Left lung (tissue), 10 donors: ENCODE measurements around the gene MPG. TPM values are rescaled to one million over a fixed set of nuclear protein-coding genes. Genes with fewer than 3 reads are reported as not detected.

ENCODE experiments used
- ATAC-seq: fragments of 200-7000 bp; cut with Tn5 transposase; one replicate; pipeline ENCODE4 v1.9.1; 2020; ENCODE audit warnings: moderate library complexity
- DNase-seq, 4 donors: peaks; one replicate each; pipeline ENCODE4 v3.0.0-alpha.2; 2013 to 2020
- H3K27ac ChIP-seq, 2 donors: fragments of 200-600 bp; sonication (generic) in 1 of 2; one replicate each; pipeline versions ENCODE4 v1.5.0 to v1.8.0; 2020 to 2021
- H3K27me3 ChIP-seq, 2 donors: fragments of 200-600 bp; sonication (generic) in 1 of 2; one replicate each; pipeline versions ENCODE4 v1.5.0 to v1.8.0; 2020 to 2021
- H3K36me3 ChIP-seq, 2 donors: fragments of 200-600 bp; sonication (generic) in 1 of 2; one replicate each; pipeline versions ENCODE4 v1.5.0 to v1.8.0; 2020 to 2021
- H3K4me1 ChIP-seq, 2 donors: fragments of 200-600 bp; one replicate each; pipeline ENCODE4 v1.8.0; 2021
- H3K4me3 ChIP-seq, 2 donors: fragments of 200-600 bp; sonication (generic) in 1 of 2; one replicate each; pipeline versions ENCODE4 v1.5.0 to v1.8.0; 2020 to 2021; ENCODE audit warnings: mild to moderate bottlenecking in 1 of 2
- H3K9me3 ChIP-seq, 2 donors: fragments of 200-600 bp; sonication (generic) in 1 of 2; one replicate each; pipeline versions ENCODE4 v1.5.0 to v1.8.0; 2020 to 2021
- CTCF ChIP-seq, 2 donors: fragments of 200-600 bp; sonication (generic) in 1 of 2; IDR thresholded peaks; one replicate each; pipeline versions ENCODE4 v1.5.0 to v1.8.0; 2021; ENCODE audit warnings: antibody characterized with exemption in 2 of 2
- intact Hi-C, 2 donors: fragments of 100-400 bp; cut with DNase I; formaldehyde crosslinking; loops; one replicate each; pipeline versions ENCODE4 v1.11.2 to v1.14.2; 2022
- polyA plus RNA-seq, 6 donors: library from polyadenylated mRNA; unstranded; fragments of 120-200 nt; gene quantifications; one replicate each; pipeline ENCODE4 v1.2.1, GENCODE V29; 2013; ENCODE audit not compliant: insufficient read length in 6 of 6
- total RNA-seq, 2 donors: library from RNA; stranded (reverse); fragmentation: NEBNext Ultra II Directional; extraction: Animal tissue kit (Norgen Biotek cat#: 25700); gene quantifications; one replicate each; pipeline ENCODE4 v1.2.1, GENCODE V29; 2021
- donor health status: DM: no; HTN: yes; CAD: no.
- donor health status: DM: no; HTN: no; CAD: no.

Gene MPG
- total and polyA plus RNA-seq, 8 donors, result 22.2 to 47.6 (median 29.5) TPM

- H3K4me1 ChIP-seq, result peaks cover 4 to 11% of the 10 kb centered on the region in 2 donors
- no peak overlapping the region for H3K27ac ChIP-seq
- DNase-seq (peak in 1 of 4 donors; percentile 69), ATAC-seq (no peak)
- no peak overlapping the region for H3K4me3 ChIP-seq
- intact Hi-C loops, result no loop called here
- H3K27me3 ChIP-seq, result no peaks in the 10 kb centered on the region
- TF ChIP-seq CTCF (IDR thresholded peaks at IDR 0.05), result no peak
- H3K36me3 ChIP-seq, result peaks cover 0 to 86% of the 10 kb centered on the region in 2 donors
- no peaks in the 10 kb centered on the region for H3K9me3 ChIP-seq
Measured at GRCh38 chr16:60929-61878, 16.8 kb upstream of the MPG start.

- H3K4me1 ChIP-seq, result peaks cover 5 to 16% of the 10 kb centered on the region in 2 donors
- DNase-seq, result peak in 1 of 4 donors; percentile 68
- intact Hi-C loops, result no loop called here
- no peak overlapping the region for H3K27ac ChIP-seq
- ATAC-seq, result no peak
- H3K4me3 ChIP-seq, result no peak overlapping the region
- no peaks in the 10 kb centered on the region for H3K27me3 ChIP-seq
- peaks cover 0 to 79% of the 10 kb centered on the region in 2 donors for H3K36me3 ChIP-seq
- no peaks in the 10 kb centered on the region for H3K9me3 ChIP-seq
- no peak for TF ChIP-seq CTCF (IDR thresholded peaks at IDR 0.05)
Measured at GRCh38 chr16:61879-62281, 16.1 kb upstream of the MPG start.

- Histone ChIP-seq H3K4me3 (no peak overlapping the region), H3K27ac (no peak overlapping the region), H3K36me3 (peaks cover 0 to 73% of the 10 kb centered on the region in 2 donors), H3K4me1 (peaks cover 5 to 16% of the 10 kb centered on the region in 2 donors), H3K27me3 (no peaks in the 10 kb centered on the region), H3K9me3 (no peaks in the 10 kb centered on the region)
- TF ChIP-seq CTCF (IDR thresholded peaks at IDR 0.05), result no peak
- DNase-seq (peak in 1 of 4 donors; percentile 61), ATAC-seq (no peak)
- intact Hi-C loops, result no loop called here
Measured at GRCh38 chr16:62283-62967, 15.6 kb upstream of the MPG start.

DNA sequence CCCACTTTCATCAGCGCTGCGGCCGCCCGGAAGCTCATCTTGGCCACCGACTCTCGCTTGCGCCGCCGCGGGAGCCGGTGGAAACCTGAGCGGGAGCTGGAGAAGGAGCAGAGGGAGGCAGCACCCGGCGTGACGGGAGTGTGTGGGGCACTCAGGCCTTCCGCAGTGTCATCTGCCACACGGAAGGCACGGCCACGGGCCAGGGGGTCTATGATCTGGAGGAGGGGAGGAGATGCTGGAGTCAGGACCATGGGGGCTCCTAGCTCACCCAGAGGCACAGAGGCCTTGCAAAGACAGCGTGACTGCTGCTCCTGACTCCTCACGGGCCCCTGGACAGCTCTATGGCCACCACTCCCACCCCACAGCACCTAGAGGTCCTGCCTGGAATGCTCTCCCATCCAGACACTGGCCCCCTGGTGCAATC, 15.0 kb upstream of the MPG start:
- Histone ChIP-seq H3K27ac (no peak overlapping the region), H3K4me3 (no peak overlapping the region), H3K27me3 (no peaks in the 10 kb centered on the region), H3K4me1 (peaks cover 5 to 16% of the 10 kb centered on the region in 2 donors), H3K36me3 (peaks cover 0 to 68% of the 10 kb centered on the region in 2 donors), H3K9me3 (no peaks in the 10 kb centered on the region)
- intact Hi-C loops, result no loop called here
- no peak for TF ChIP-seq CTCF (IDR thresholded peaks at IDR 0.05)
- ATAC-seq (no peak), DNase-seq (peak in 1 of 4 donors; percentile 77)

DNA sequence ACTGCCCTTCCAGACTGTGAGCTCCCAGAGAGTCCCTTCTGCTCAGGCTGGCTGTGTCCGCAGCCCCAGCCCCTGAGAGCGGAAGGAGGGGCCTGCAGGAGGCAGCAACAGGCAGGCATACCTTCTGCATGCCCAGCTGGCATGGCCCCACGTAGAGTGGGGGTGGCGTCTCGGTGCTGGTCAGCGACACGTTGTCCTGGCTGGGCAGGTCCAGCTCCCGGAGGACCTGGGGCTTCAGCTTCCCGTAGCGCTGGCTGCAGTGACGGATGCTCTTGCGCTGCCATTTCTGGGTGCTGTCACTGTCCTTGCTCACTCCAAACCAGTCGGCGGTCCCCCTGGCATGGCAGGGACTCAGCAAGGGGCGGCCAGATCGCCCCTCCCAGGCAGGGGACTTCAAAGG, 14.6 kb upstream of the MPG start:
- Histone ChIP-seq H3K36me3 (peaks cover 0 to 63% of the 10 kb centered on the region in 2 donors), H3K9me3 (no peaks in the 10 kb centered on the region), H3K27me3 (no peaks in the 10 kb centered on the region), H3K4me1 (peaks cover 5 to 16% of the 10 kb centered on the region in 2 donors), H3K27ac (no peak overlapping the region), H3K4me3 (no peak overlapping the region)
- no peak for ATAC-seq
- intact Hi-C loops, result no loop called here
- TF ChIP-seq CTCF (IDR thresholded peaks at IDR 0.05), result no peak
- peak in 1 of 4 donors; percentile 64 for DNase-seq
